Endothelial cell of umbilical vein (primary cell): ENCODE results near the gene ZYX. TPM values are rescaled to one million over a fixed set of nuclear protein-coding genes. Genes with fewer than 3 reads are reported as not detected.
A peak's percentile ranks its signal among the peaks of the same experiment; 100 is the strongest.

Experiments
- BruUV-seq: library from RNA; stranded (reverse); fragments of 400-500 nt; replicated peaks from 2 replicates; lab custom pipeline; 2021; lab: Mats Ljungman, UMichigan
- CTCF ChIA-PET: fragments of 300-600, 350-600 bp; sonication (Branson Sonifier 250); formaldehyde crosslinking; loops from one replicate; lab custom pipeline; 2021; ENCODE audit warnings: antibody characterized with exemption, inconsistent platforms; lab: Charles Lee
- POLR2A ChIA-PET: fragments of 300-600, 350-600 bp; sonication (Branson Sonifier 250); formaldehyde crosslinking; loops from one replicate; lab custom pipeline; 2021; ENCODE audit warnings: antibody characterized with exemption, inconsistent platforms; lab: Charles Lee
- DNase-seq: peaks from one replicate; pipeline ENCODE4 v3.0.0-alpha.2; 2011; ENCODE audit warnings: low read depth, low spot score
- FAIRE-seq: peaks from 2 replicates; lab custom pipeline; 2011; peaks lifted over from hg19 to GRCh38; lab: Jason Lieb, UNC
- H2AFZ ChIP-seq: 2 replicates; pipeline ENCODE4 v1.6.0; 2012; ENCODE audit warnings: low read depth, low read length, control low read depth, inconsistent platforms
- H3K27ac ChIP-seq: 2 replicates; pipeline ENCODE4 v1.5.1; 2011; ENCODE audit warnings: low read depth, mild to moderate bottlenecking, control low read depth, low read length, moderate library complexity; ENCODE audit not compliant: insufficient read depth
- H3K27me3 ChIP-seq, 2 experiments: 2 replicates each; pipeline versions ENCODE4 v1.6.0 to v1.6.1; 2011; ENCODE audit warnings: low read length in 2 of 2, mixed read lengths in 1 of 2; ENCODE audit not compliant: control insufficient read depth in 2 of 2, insufficient read depth in 2 of 2
- H3K36me3 ChIP-seq, 2 experiments: 2 replicates in 1 of 2; 3 replicates in 1 of 2; pipeline ENCODE4 v1.5.1; 2011; ENCODE audit warnings: low read length in 2 of 2, mild to moderate bottlenecking in 1 of 2, moderate library complexity in 1 of 2; ENCODE audit not compliant: control insufficient read depth in 2 of 2, insufficient read depth in 2 of 2; ENCODE audit errors: extremely low read depth in 1 of 2
- H3K4me1 ChIP-seq: 3 replicates; pipeline ENCODE4 v1.5.1; 2011; ENCODE audit warnings: mild to moderate bottlenecking, low read length; ENCODE audit not compliant: control insufficient read depth, insufficient read depth; ENCODE audit errors: extremely low read depth
- H3K4me2 ChIP-seq: 2 replicates; pipeline ENCODE4 v1.6.1; 2011; ENCODE audit warnings: low read length, control low read depth, mixed read lengths; ENCODE audit not compliant: insufficient read depth
- H3K4me3 ChIP-seq, 3 experiments: fragments of 200-600 bp in 1 of 3; sonication (generic), shearing (Covaris generic) in 1 of 3; replicated peaks in 1 of 3; 2 replicates each; pipeline ENCODE4 v1.5.1; 2011 to 2016; ENCODE audit warnings: control low read depth in 3 of 3, low read length in 3 of 3, mild to moderate bottlenecking in 2 of 3, inconsistent platforms in 1 of 3, low read depth in 1 of 3, moderate library complexity in 1 of 3; ENCODE audit not compliant: insufficient read depth in 1 of 3
- H3K79me2 ChIP-seq: 2 replicates; pipeline ENCODE4 v1.6.0; 2012; ENCODE audit warnings: low read length, inconsistent platforms; ENCODE audit not compliant: control insufficient read depth, insufficient read depth
- H3K9ac ChIP-seq: replicated peaks from 2 replicates; pipeline ENCODE3; 2011; ENCODE audit warnings: low read length, control low read depth; ENCODE audit not compliant: insufficient read depth; ENCODE audit errors: extremely low read depth
- H3K9me1 ChIP-seq: replicated peaks from 3 replicates; pipeline ENCODE4 v1.6.0; 2011; ENCODE audit warnings: mild to moderate bottlenecking, low read length; ENCODE audit not compliant: control insufficient read depth, insufficient read depth; ENCODE audit errors: extremely low read depth
- H3K9me3 ChIP-seq: replicated peaks from 2 replicates; pipeline ENCODE4 v1.5.1; 2012; ENCODE audit warnings: low read length, inconsistent platforms; ENCODE audit not compliant: control insufficient read depth, insufficient read depth
- H4K20me1 ChIP-seq: replicated peaks from 2 replicates; pipeline ENCODE3; 2011; ENCODE audit warnings: mild to moderate bottlenecking, low read length; ENCODE audit not compliant: control insufficient read depth, insufficient read depth; ENCODE audit errors: extremely low read depth
- CTCF ChIP-seq, 2 donors: IDR thresholded peaks; 1 replicate in 1 of 2; 2 replicates in 1 of 2; pipeline ENCODE4 v1.5.1; 2011; ENCODE audit warnings: low read length in 2 of 2, mild to moderate bottlenecking in 2 of 2, moderate library complexity in 2 of 2, control low read depth in 1 of 2, inconsistent platforms in 1 of 2, low read depth in 1 of 2; ENCODE audit not compliant: insufficient read depth in 1 of 2; ENCODE audit errors: extremely low read depth in 1 of 2
- EZH2 ChIP-seq: IDR thresholded peaks from 2 replicates; pipeline ENCODE4 v1.6.1; 2012; ENCODE audit warnings: borderline replicate concordance, low read depth, mild to moderate bottlenecking, moderate library complexity, low read length, inconsistent platforms; ENCODE audit not compliant: severe bottlenecking
- FOS ChIP-seq: IDR thresholded peaks from 2 replicates; pipeline ENCODE4 v1.6.1; 2011; ENCODE audit warnings: mild to moderate bottlenecking, low read length, moderate library complexity, borderline replicate concordance; ENCODE audit not compliant: insufficient read depth
- MAX ChIP-seq: IDR thresholded peaks from 2 replicates; pipeline ENCODE4 v1.6.1; 2011; ENCODE audit not compliant: insufficient read depth, insufficient read length
- MYC ChIP-seq: IDR thresholded peaks from one replicate; pipeline ENCODE4 v1.6.1; 2011; ENCODE audit warnings: mild to moderate bottlenecking, low read depth, low read length
- POLR2AphosphoS5 ChIP-seq: IDR thresholded peaks from 2 replicates; pipeline ENCODE4 v1.6.1; 2012; ENCODE audit warnings: low read depth, mild to moderate bottlenecking, control low read depth, low read length, moderate library complexity; ENCODE audit not compliant: insufficient read depth
- dilution Hi-C: fragments of 300-500 bp; cut with MboI; formaldehyde crosslinking; loops from one replicate; pipeline ENCODE4 v1.15.0; 2019; ENCODE audit warnings: low sequenced_read_pairs; ENCODE audit not compliant: extremely low pct_ligation_motif_present
- intact Hi-C: fragments of 100-400 bp; cut with micrococcal nuclease; formaldehyde crosslinking; loops from one replicate; pipeline ENCODE4 v1.10.0; 2022
- polyA plus RNA-seq, 4 experiments: library from polyadenylated mRNA; depleted of rRNA in 3 of 4; stranded (reverse) in 3 of 4; unstranded in 1 of 4; fragments of >200 nt; gene quantifications; 2 replicates each; pipeline versions ENCODE4 v1.2.1 to v1.2.3, GENCODE V29; 2011 to 2012; ENCODE audit warnings: missing spikeins in 1 of 4
- total RNA-seq: library from RNA; stranded (reverse); gene quantifications from 2 replicates; pipeline ENCODE4 v1.2.3, GENCODE V29; 2021

The ZYX gene
- total and polyA plus RNA-seq, 2 donors (not counting 3 experiments of a cell fraction or from before 2014, with no cell fraction given): 196 to 545 TPM

- no peak within 1 kb of the TSS for H3K9ac ChIP-seq
- no peak within 1 kb of the TSS for H3K4me3 ChIP-seq
Measured at GRCh38 chr7:143408686-143409561, 27.8 kb downstream of the ZYX start, which contains the start of gene EPHA1. TSS of gene EPHA1 (minus strand) at chr7:143408856. CDS start at chr7:143408805, 51 bp downstream.

More at GRCh38 chr7:143408686-143409561, 27.8 kb downstream of the ZYX start, which contains the start of gene EPHA1:
- no peak within 1 kb of the TSS for H3K4me2 ChIP-seq
- ChIA-PET POLR2A (no interaction called here), CTCF (interaction anchor here (0.8 to 4.7 kb wide), 4 partner anchors 17 to 719 kb away, joined by 3 to 16 read pairs (median 4); no protein-coding TSS in a partner anchor)
- H3K9me1 ChIP-seq: no peaks in the 10 kb centered on the region
- TF ChIP-seq MAX: no peak
- no peak for TF ChIP-seq EZH2
- peak; percentile 24 to 34 for TF ChIP-seq CTCF (IDR thresholded peaks at IDR 0.05; ENCODE audit: extremely low read depth in 1 of 2, insufficient read depth in 1 of 2, low read depth in 1 of 2, low read length in 2 of 2)
- no peak for TF ChIP-seq POLR2AphosphoS5
- no peak for TF ChIP-seq FOS
- no peak for TF ChIP-seq MYC
- H3K4me1 ChIP-seq: peaks cover 14% of the 10 kb centered on the region
- H3K9me3 ChIP-seq: no peaks in the 10 kb centered on the region
- H2AFZ ChIP-seq: no peak within 1 kb of the TSS
- intact Hi-C loops: no loop called here
- H3K36me3 ChIP-seq: no peaks in the 10 kb centered on the region
- no peak within 1 kb of the TSS for H3K27ac ChIP-seq
- H4K20me1 ChIP-seq: no peaks in the 10 kb centered on the region
- FAIRE-seq (no peak), DNase-seq (no peak)
- H3K27me3 ChIP-seq: no peaks in the 10 kb centered on the region
- BruUV-seq: no TSS peak
- dilution Hi-C loops: no loop called here
- no peaks in the 10 kb centered on the region for H3K79me2 ChIP-seq
